ENCODE results near the gene FADS2. TPM values are rescaled to one million over a fixed set of nuclear protein-coding genes. Genes with fewer than 3 reads are reported as not detected.

FADS2 gene
- polyA plus RNA-seq (2013, experiment 1 of 2; ENCODE audit: insufficient read length), result 122 TPM
- polyA plus RNA-seq (2013, experiment 2 of 2; ENCODE audit: insufficient read length), result 118 TPM

- peak; percentile 94 for DNase-seq
These were observed at the start of gene FADS2 for GRCh38 chr11:61827571-61828378. FADS2 (plus strand) TSS chr11:61828300; CDS start chr11:61828391, 91 bp downstream.

GRCh38 chr11:61778357-61778886, 49.7 kb upstream of the FADS2 start:
- DNase-seq, result no peak

- no peak for DNase-seq
These were observed 49.0 kb upstream of the FADS2 start for GRCh38 chr11:61778920-61779650.

GRCh38 chr11:61779666-61780525, 48.2 kb upstream of the FADS2 start:
- DNase-seq, result no peak

- DNase-seq, result no peak
These were observed 47.4 kb upstream of the FADS2 start for GRCh38 chr11:61780581-61781162.

- no peak for DNase-seq
These were observed 46.5 kb upstream of the FADS2 start for GRCh38 chr11:61781585-61781984.

- DNase-seq, result no peak
These were observed 45.8 kb upstream of the FADS2 start for GRCh38 chr11:61782299-61782698.

- DNase-seq, result no peak
These were observed 45.3 kb upstream of the FADS2 start for GRCh38 chr11:61782841-61783240.

- DNase-seq, result peak; percentile 59
These were observed 44.2 kb upstream of the FADS2 start for GRCh38 chr11:61783717-61784505.

- DNase-seq, result no peak
These were observed 43.6 kb upstream of the FADS2 start for GRCh38 chr11:61784506-61784805.

- DNase-seq, result no peak
These were observed 42.2 kb upstream of the FADS2 start for GRCh38 chr11:61785837-61786402.

- DNase-seq, result peak; percentile 59
These were observed 40.1 kb upstream of the FADS2 start for GRCh38 chr11:61787928-61788491.

- peak; percentile 84 for DNase-seq
These were observed 36.3 kb upstream of the FADS2 start for GRCh38 chr11:61791737-61792309.

- peak; percentile 93 for DNase-seq
These were observed 35.6 kb upstream of the FADS2 start, which contains the start of the genes FEN1 and TMEM258 for GRCh38 chr11:61792310-61793082. FEN1 (plus strand) TSS chr11:61792911; CDS start chr11:61795362, 2,451 bp downstream. TMEM258 (minus strand) TSS chr11:61792599; CDS start chr11:61792558, 41 bp downstream.

- no peak for DNase-seq
These were observed 34.8 kb upstream of the FADS2 start for GRCh38 chr11:61793083-61793828.

GRCh38 chr11:61793829-61794204, 34.3 kb upstream of the FADS2 start:
- no peak for DNase-seq

GRCh38 chr11:61794579-61794978, 33.5 kb upstream of the FADS2 start:
- no peak for DNase-seq

- no peak for DNase-seq
These were observed 32.6 kb upstream of the FADS2 start for GRCh38 chr11:61795459-61795858.
